Activated CD4-positive, alpha-beta T cell treated with anti-CD3 and anti-CD28 coated beads for 36 hours (primary cell): ENCODE data around the gene CKMT1B. TPM values are rescaled to one million over a fixed set of nuclear protein-coding genes. Genes with fewer than 3 reads are reported as not detected.

Source experiments
- total RNA-seq, 2 experiments: library from RNA; stranded (reverse); gene quantifications; one replicate each; pipeline ENCODE4 v1.2.3, GENCODE V29; 2021

Gene CKMT1B
- total RNA-seq, 2 experiments from 2014 or later, result 0.25 TPM; not detected in 1

Other genes starting within 250 kb of the CKMT1B start
- 10 to 100 TPM; 20.8 to 26.4 TPM for gene ZSCAN29, start 223.0 kb upstream of the CKMT1B start, total RNA-seq
- gene TUBGCP4, start 222.9 kb upstream of the CKMT1B start, total RNA-seq, result 10 to 100 TPM; 43.6 to 44.0 TPM
- 10 to 100 TPM; 22.4 to 23.9 TPM for gene TP53BP1, start 100.9 kb upstream of the CKMT1B start, total RNA-seq
- 1 to 10 TPM; 1.3 TPM for gene MAP1A, start 76.4 kb upstream of the CKMT1B start, total RNA-seq
- 10 to 100 TPM; 37.7 to 42.6 TPM for gene PPIP5K1, start 3.8 kb upstream of the CKMT1B start, total RNA-seq
- gene STRC, start 24.8 kb downstream of the CKMT1B start, total RNA-seq, result 1 to 10 TPM in 1 of 2 experiments, under 1 TPM in 1; 0.66 to 1.0 TPM
- 1 to 10 TPM; 1.9 to 2.2 TPM for gene CATSPER2, start 54.8 kb downstream of the CKMT1B start, total RNA-seq
- under 1 TPM; 0.27 to 0.33 TPM for gene CKMT1A, start 99.8 kb downstream of the CKMT1B start, total RNA-seq
- gene PDIA3, start 152.4 kb downstream of the CKMT1B start, total RNA-seq, result 100 to 1,000 TPM; 274 to 287 TPM
- gene ELL3, start 182.9 kb downstream of the CKMT1B start, total RNA-seq, result 1 to 10 TPM; 3.6 TPM
- gene SERF2, start 198.3 kb downstream of the CKMT1B start, total RNA-seq, result 100 to 1,000 TPM; 710 to 718 TPM
- gene SERINC4, start 206.2 kb downstream of the CKMT1B start, total RNA-seq, result under 1 TPM; 0.42 to 0.46 TPM
- 10 to 100 TPM; 14.0 to 16.4 TPM for gene HYPK, start 206.6 kb downstream of the CKMT1B start, total RNA-seq
- 10 to 100 TPM; 51.3 to 56.2 TPM for gene MFAP1, start 230.7 kb downstream of the CKMT1B start, total RNA-seq
- 10 to 100 TPM; 75.4 to 95.2 TPM for gene WDR76, start 233.0 kb downstream of the CKMT1B start, total RNA-seq